ENCODE results near the gene ITSN2.

Gene ITSN2

DNA sequence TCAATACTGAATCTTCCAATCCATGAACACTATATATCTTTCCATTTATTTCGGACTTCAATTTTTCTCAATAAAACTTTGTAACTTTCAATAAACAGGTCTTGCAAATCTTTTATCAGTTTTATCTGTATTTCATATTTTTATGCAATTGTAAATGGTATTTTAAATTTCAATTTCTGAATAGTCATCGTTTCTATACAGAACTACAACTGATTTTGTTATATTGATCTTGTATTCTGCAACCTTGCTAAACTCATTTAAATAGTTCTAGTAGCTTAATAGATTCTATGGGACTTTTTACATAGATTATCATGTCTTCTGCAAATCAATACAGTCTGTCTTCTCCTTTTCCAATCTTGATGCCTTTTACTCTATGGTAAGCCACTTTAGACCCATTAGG lies 95.1 kb downstream of the ITSN2 start:
- DNase-seq, result no peak

- DNase-seq, result peak; percentile 18 to 52 (median 30)
Measured at GRCh38 chr2:24262421-24262970, 97.8 kb downstream of the ITSN2 start.

DNA sequence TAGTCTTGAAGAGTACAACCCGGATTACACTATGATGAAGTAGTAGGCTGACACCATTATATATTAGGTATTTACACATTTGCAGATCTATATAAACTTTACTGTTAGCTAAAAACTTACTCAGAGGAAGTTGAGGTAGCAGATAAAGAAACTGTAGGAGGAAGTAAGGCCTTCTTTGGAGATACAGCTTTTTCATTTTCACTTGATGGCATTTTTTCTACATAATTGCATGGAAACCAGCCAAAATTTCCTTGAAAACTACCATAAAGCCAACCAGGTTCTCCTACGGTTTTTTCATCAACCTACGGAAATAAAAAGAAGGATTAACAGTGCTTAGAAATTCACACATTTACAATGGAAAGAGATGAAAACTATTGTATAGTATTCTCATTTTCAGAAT lies 98.9 kb downstream of the ITSN2 start:
- DNase-seq, result peak in 1 of 4 experiments; percentile 14

GRCh38 chr2:24259316-24259715 lies 101.0 kb downstream of the ITSN2 start:
- no peak for DNase-seq

DNA sequence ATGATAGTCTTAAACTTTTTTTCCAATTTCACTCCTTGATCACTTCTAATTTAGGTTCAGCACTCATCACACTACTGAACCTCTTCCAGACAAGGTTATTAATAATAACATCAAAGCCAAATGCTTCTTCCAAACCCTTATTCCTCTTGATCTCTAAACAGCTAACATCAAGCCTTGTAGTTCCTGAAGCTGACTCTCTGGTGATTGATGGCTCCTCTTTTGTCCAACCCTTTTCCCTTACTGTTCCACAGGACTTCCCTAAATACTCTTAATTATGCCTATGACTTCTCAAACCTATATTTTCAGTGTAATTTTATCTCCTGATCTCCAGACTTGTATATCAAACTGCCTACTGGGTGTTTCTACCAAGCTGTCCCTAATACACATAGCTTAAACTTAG lies 101.6 kb downstream of the ITSN2 start:
- peak in 2 of 4 experiments; percentile 14 to 17 for DNase-seq

GRCh38 chr2:24253303-24253919 lies 106.9 kb downstream of the ITSN2 start:
- DNase-seq, result no peak

DNA sequence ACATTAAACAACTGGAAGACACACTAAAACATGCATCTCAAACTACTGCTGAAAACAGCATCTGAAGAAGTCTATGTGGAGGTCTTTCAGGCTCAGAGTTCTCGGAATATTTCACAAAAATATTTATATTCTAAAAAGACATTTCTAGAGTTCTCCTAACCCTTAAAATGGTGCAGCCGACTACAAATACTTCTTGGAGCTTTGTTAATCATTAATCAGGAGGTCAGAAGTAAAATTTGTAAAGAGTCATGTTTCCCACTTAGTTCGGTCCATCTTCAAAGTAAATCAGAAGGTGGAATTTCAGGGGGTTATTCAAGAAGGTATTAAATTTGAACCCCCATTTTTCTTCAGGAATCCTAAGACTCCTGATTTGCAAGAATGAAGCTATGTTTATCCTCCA lies 112.7 kb downstream of the ITSN2 start:
- no peak for DNase-seq

DNA sequence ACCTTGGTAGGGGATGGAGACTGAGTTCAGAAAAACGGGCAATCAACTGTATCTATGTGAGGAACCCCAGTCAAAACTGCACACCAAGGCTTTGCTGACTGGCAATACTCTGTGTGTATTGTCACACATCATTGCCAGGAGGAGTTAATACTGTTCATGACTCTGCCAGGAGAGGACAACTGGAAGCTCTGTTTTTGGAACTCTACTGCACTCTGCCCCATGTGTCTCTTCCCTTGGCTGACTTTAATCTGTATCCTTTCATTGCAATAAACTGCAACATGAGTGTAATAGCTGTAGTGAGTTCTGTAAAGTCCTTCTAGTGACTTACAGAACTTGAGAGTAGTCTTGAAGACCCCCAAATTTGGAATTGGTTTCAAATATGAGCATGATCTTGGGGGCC lies 113.2 kb downstream of the ITSN2 start:
- no peak for DNase-seq

- peak in 1 of 4 experiments; percentile 10 for DNase-seq
Measured at GRCh38 chr2:24245986-24246776, 114.2 kb downstream of the ITSN2 start.

GRCh38 chr2:24241528-24241927 lies 118.8 kb downstream of the ITSN2 start:
- DNase-seq, result no peak

DNA sequence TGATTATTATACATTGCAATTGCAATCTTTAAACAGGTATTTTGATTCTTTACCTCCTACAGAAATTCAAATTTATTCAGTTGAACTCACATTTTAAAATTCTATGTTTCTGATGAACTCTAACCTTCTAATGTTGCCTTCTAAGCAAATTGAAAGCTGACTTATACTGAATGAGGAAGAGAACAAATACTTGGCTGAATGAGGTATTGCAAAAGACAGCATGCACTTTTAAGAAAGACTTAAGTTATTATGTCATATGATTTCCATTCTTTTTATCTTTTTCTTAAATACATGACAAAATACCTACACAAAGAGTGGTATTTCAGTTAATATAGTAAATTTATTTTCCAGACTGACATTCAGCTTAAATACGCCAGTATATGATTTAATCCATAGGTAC lies 120.8 kb downstream of the ITSN2 start:
- DNase-seq, result peak; percentile 7 to 65 (median 38)

DNA sequence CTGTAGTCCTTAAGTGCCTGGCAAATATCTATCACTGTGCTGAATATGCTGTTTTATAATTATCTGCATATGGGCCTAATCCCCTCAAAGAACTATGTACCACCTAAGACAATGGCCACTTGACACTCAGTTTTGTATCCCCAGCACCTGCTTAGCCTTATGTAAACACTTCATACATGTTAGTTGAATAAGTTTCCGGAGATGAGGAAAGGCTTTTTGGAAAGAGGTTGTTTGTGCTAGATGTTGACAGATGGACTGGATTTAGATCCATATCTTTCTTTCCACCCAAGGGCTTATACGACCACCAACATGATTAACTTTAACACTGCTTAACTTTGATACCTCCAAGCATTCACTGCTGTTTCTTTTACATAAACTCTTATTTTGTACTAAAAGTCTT lies 122.2 kb downstream of the ITSN2 start:
- no peak for DNase-seq

- DNase-seq, result no peak
Measured at GRCh38 chr2:24237313-24237712, 123.0 kb downstream of the ITSN2 start.

- DNase-seq, result no peak
Measured at GRCh38 chr2:24233321-24233720, 127.0 kb downstream of the ITSN2 start.

GRCh38 chr2:24231461-24231881 lies 128.9 kb downstream of the ITSN2 start:
- no peak for DNase-seq

DNA sequence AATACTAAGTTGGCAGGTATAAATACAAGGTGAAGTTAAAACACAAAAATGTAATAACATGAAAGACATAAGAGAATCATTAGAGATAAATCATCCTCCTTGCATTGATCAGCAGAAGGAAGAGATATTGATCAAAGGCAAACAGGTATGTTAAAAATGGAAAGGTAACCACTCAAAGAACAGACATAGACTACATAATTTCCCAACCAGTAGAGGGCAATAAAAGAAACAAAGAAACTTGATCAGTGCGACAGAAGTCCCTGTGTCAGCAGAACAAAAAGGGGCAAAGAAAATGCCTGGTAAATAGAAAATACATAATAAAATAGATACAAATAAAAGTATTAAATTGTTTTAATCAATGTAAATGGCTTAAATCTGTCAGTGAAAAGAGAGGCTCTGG lies 131.9 kb downstream of the ITSN2 start:
- DNase-seq, result peak in 1 of 4 experiments; percentile 30

- no peak for DNase-seq
Measured at GRCh38 chr2:24225499-24226242, 134.7 kb downstream of the ITSN2 start.

GRCh38 chr2:24222946-24223345 lies 137.4 kb downstream of the ITSN2 start:
- DNase-seq, result no peak

GRCh38 chr2:24221343-24222050 lies 138.8 kb downstream of the ITSN2 start:
- no peak for DNase-seq

- DNase-seq, result no peak
Measured at GRCh38 chr2:24220554-24221291, 139.6 kb downstream of the ITSN2 start.

DNA sequence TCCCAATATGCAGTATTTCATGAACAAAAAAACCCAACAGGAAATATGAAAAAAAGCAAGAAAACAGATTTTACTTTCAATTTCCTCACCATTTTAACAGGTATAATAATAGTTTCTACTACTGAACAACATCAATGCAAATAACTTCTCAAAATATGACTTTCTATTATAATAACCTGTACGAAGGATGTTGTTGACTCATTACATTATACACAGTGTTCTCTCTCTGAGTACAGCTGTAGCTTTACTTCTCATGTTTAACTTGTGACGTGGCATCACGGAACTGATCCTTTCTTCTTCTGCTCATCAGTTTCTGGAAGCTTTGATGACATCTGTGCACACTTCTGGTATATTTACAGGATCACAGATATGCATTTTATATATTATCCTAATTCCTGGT lies 145.5 kb downstream of the ITSN2 start:
- no peak for DNase-seq

GRCh38 chr2:24211408-24211807 lies 148.9 kb downstream of the ITSN2 start:
- no peak for DNase-seq

All from suppressor macrophage (primary cell).